ENCODE results near the gene DNAH10. TPM values are rescaled to one million over a fixed set of nuclear protein-coding genes. Genes with fewer than 3 reads are reported as not detected.

Gene DNAH10
- total RNA-seq, 1 donor from 2014 or later = 0.16 TPM

GRCh38 chr12:123843912-123844748, 82.0 kb downstream of the DNAH10 start:
- H3K36me3 Mint-ChIP-seq (ENCODE audit: unreplicated experiment) = no peaks in the 10 kb centered on the region
- no peak overlapping the region for H3K27ac Mint-ChIP-seq (ENCODE audit: unreplicated experiment)
- no peaks in the 10 kb centered on the region for H3K9me3 Mint-ChIP-seq (ENCODE audit: unreplicated experiment)
- TF ChIP-seq CTCF (IDR thresholded peaks at IDR 0.05) = no peak
- DNase-seq (ENCODE audit: extremely low spot score, unreplicated experiment) = no peak
- no peak overlapping the region for H3K4me3 Mint-ChIP-seq (ENCODE audit: unreplicated experiment)
- peaks cover 22% of the 10 kb centered on the region for H3K27me3 Mint-ChIP-seq (ENCODE audit: unreplicated experiment)
- H3K4me1 Mint-ChIP-seq (ENCODE audit: unreplicated experiment) = no peaks in the 10 kb centered on the region

GRCh38 chr12:123845881-123846280, 83.8 kb downstream of the DNAH10 start:
- TF ChIP-seq CTCF (IDR thresholded peaks at IDR 0.05) = no peak
- no peaks in the 10 kb centered on the region for H3K4me1 Mint-ChIP-seq (ENCODE audit: unreplicated experiment)
- no peaks in the 10 kb centered on the region for H3K36me3 Mint-ChIP-seq (ENCODE audit: unreplicated experiment)
- no peaks in the 10 kb centered on the region for H3K9me3 Mint-ChIP-seq (ENCODE audit: unreplicated experiment)
- DNase-seq (ENCODE audit: extremely low spot score, unreplicated experiment) = no peak
- peaks cover 17% of the 10 kb centered on the region for H3K27me3 Mint-ChIP-seq (ENCODE audit: unreplicated experiment)
- H3K27ac Mint-ChIP-seq (ENCODE audit: unreplicated experiment) = no peak overlapping the region
- H3K4me3 Mint-ChIP-seq (ENCODE audit: unreplicated experiment) = no peak overlapping the region

- H3K4me1 Mint-ChIP-seq (ENCODE audit: unreplicated experiment) = no peaks in the 10 kb centered on the region
- no peak overlapping the region for H3K27ac Mint-ChIP-seq (ENCODE audit: unreplicated experiment)
- no peak overlapping the region for H3K4me3 Mint-ChIP-seq (ENCODE audit: unreplicated experiment)
- H3K27me3 Mint-ChIP-seq (ENCODE audit: unreplicated experiment) = peaks cover 13% of the 10 kb centered on the region
- no peak for DNase-seq (ENCODE audit: extremely low spot score, unreplicated experiment)
- no peaks in the 10 kb centered on the region for H3K9me3 Mint-ChIP-seq (ENCODE audit: unreplicated experiment)
- TF ChIP-seq CTCF (IDR thresholded peaks at IDR 0.05) = no peak
- no peaks in the 10 kb centered on the region for H3K36me3 Mint-ChIP-seq (ENCODE audit: unreplicated experiment)
Observed at GRCh38 chr12:123846340-123846739, 84.2 kb downstream of the DNAH10 start.

GRCh38 chr12:123847019-123847418, 84.9 kb downstream of the DNAH10 start:
- Mint-ChIP-seq H3K9me3 (ENCODE audit: unreplicated experiment) (no peaks in the 10 kb centered on the region), H3K4me3 (ENCODE audit: unreplicated experiment) (no peak overlapping the region), H3K27me3 (ENCODE audit: unreplicated experiment) (peaks cover 16% of the 10 kb centered on the region), H3K4me1 (ENCODE audit: unreplicated experiment) (no peaks in the 10 kb centered on the region), H3K36me3 (ENCODE audit: unreplicated experiment) (no peaks in the 10 kb centered on the region), H3K27ac (ENCODE audit: unreplicated experiment) (no peak overlapping the region)
- no peak for TF ChIP-seq CTCF (IDR thresholded peaks at IDR 0.05)
- no peak for DNase-seq (ENCODE audit: extremely low spot score, unreplicated experiment)

DNA sequence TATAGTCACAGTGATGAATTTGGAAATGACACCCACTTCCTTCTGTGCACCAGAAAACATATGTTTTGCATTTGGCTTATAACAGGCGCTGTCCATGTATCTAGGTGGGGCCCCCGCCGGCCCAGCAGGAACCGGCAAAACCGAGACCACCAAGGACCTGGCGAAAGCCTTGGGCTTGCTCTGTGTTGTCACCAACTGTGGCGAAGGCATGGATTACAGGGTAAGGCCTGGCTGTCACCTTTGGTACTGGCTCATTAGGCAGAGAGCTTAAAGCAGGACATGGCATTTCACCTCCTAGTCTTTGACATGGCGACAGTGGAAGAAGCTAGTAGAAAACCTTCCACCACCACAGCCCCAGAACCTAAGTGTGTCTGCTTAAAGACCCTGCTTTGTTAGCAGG, 85.8 kb downstream of the DNAH10 start:
- Mint-ChIP-seq H3K9me3 (ENCODE audit: unreplicated experiment) (no peaks in the 10 kb centered on the region), H3K4me1 (ENCODE audit: unreplicated experiment) (no peaks in the 10 kb centered on the region), H3K27me3 (ENCODE audit: unreplicated experiment) (peaks cover 23% of the 10 kb centered on the region), H3K27ac (ENCODE audit: unreplicated experiment) (no peak overlapping the region), H3K4me3 (ENCODE audit: unreplicated experiment) (no peak overlapping the region), H3K36me3 (ENCODE audit: unreplicated experiment) (no peaks in the 10 kb centered on the region)
- TF ChIP-seq CTCF (IDR thresholded peaks at IDR 0.05) = no peak
- no peak for DNase-seq (ENCODE audit: extremely low spot score, unreplicated experiment)

Data from osteocyte (in vitro differentiated cells).